ENCODE measurements around the gene ERBB3.
"Not testable (repeated sequence)": the region's sequence is repeated elsewhere in the genome, so short reads cannot be mapped to it uniquely, and the experiment has no call there.

Gene ERBB3

GRCh38 chr12:56114084-56114483 lies 34.1 kb downstream of the ERBB3 start:
- no peak for DNase-seq (ENCODE audit: low spot score)

GRCh38 chr12:56115329-56115728 lies 35.4 kb downstream of the ERBB3 start:
- DNase-seq (ENCODE audit: low spot score) = no peak

GRCh38 chr12:56116267-56117081 lies 36.5 kb downstream of the ERBB3 start, which contains the start of gene RPL41:
Gene RPL41, plus strand, starts transcription at chr12:56116633.
- DNase-seq (ENCODE audit: low spot score) = peak; percentile 97

GRCh38 chr12:56117082-56117706 lies 37.2 kb downstream of the ERBB3 start:
- not testable (repeated sequence) for DNase-seq (ENCODE audit: low spot score)

GRCh38 chr12:56117778-56118687 lies 38.1 kb downstream of the ERBB3 start, which contains the start of gene ZC3H10:
Gene ZC3H10, plus strand, starts transcription at chr12:56118266. Its CDS starts 2,297 bp downstream, at chr12:56120563.
- DNase-seq (ENCODE audit: low spot score) = peak; percentile 100

- no peak for DNase-seq (ENCODE audit: low spot score)
Observed at GRCh38 chr12:56118688-56119357, 38.9 kb downstream of the ERBB3 start.

GRCh38 chr12:56119361-56119796 lies 39.4 kb downstream of the ERBB3 start:
- peak; percentile 82 for DNase-seq (ENCODE audit: low spot score)

GRCh38 chr12:56120158-56120846 lies 40.3 kb downstream of the ERBB3 start:
- no peak for DNase-seq (ENCODE audit: low spot score)

- DNase-seq (ENCODE audit: low spot score) = no peak
Observed at GRCh38 chr12:56121204-56121870, 41.4 kb downstream of the ERBB3 start.

GRCh38 chr12:56122637-56123036 lies 42.7 kb downstream of the ERBB3 start:
- DNase-seq (ENCODE audit: low spot score) = no peak

- no peak for DNase-seq (ENCODE audit: low spot score)
Observed at GRCh38 chr12:56124133-56124532, 44.2 kb downstream of the ERBB3 start.

GRCh38 chr12:56126732-56127239 lies 46.8 kb downstream of the ERBB3 start:
- DNase-seq (ENCODE audit: low spot score) = no peak

GRCh38 chr12:56127485-56127887 lies 47.5 kb downstream of the ERBB3 start:
- DNase-seq (ENCODE audit: low spot score) = no peak

GRCh38 chr12:56127888-56128669 lies 48.1 kb downstream of the ERBB3 start, which contains the start of gene ESYT1:
Gene ESYT1, plus strand, starts transcription at chr12:56128267. Its CDS starts 53 bp downstream, at chr12:56128320.
- peak; percentile 100 for DNase-seq (ENCODE audit: low spot score)

- peak; percentile 72 for DNase-seq (ENCODE audit: low spot score)
Observed at GRCh38 chr12:56128670-56129205, 48.8 kb downstream of the ERBB3 start.

- peak; percentile 86 for DNase-seq (ENCODE audit: low spot score)
Observed at GRCh38 chr12:56129206-56129941, 49.4 kb downstream of the ERBB3 start.

- no peak for DNase-seq (ENCODE audit: low spot score)
Observed at GRCh38 chr12:56129942-56130495, 50.1 kb downstream of the ERBB3 start.

- no peak for DNase-seq (ENCODE audit: low spot score)
Observed at GRCh38 chr12:56130876-56131275, 50.9 kb downstream of the ERBB3 start.
